Loucy (cell line): Measurements from ENCODE around the gene PPP1R12A.

Experiments
- EZH2phosphoT487 ChIP-seq: fragments of 200-600 bp; IDR thresholded peaks from 2 replicates; pipeline ENCODE4 v1.6.1; 2018; ENCODE audit warnings: antibody characterized with exemption, mild to moderate bottlenecking, moderate library complexity, borderline replicate concordance
- TF ChIP-seq, protein P1 (sequence below): fragments of 200-600 bp; sonication (generic); conservative IDR thresholded peaks from 2 replicates; pipeline ENCODE4 v1.5.1; 2014; ENCODE audit warnings: mild to moderate bottlenecking, antibody characterized with exemption, low read length

DNA sequence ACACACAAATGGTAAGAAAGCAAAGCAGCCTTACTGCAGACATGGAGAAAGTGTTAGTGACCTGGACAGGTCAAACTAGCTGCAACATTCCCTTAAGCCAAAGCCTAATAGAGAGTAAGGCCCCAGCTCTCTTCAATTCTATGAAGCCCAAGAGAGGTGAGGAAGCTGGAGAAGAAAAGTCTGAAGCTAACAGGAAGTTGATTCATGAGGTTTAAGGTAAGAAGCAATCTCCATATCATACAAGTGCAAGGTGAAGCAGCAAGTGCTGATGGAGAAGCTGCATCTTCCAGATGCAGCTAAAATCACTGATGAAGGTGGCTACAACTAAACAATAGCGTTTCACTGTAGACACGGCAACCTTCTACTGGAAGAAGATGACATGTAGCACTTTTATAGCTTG is 53.5 kb downstream of the PPP1R12A start:
- TF ChIP-seq, protein P1, sequence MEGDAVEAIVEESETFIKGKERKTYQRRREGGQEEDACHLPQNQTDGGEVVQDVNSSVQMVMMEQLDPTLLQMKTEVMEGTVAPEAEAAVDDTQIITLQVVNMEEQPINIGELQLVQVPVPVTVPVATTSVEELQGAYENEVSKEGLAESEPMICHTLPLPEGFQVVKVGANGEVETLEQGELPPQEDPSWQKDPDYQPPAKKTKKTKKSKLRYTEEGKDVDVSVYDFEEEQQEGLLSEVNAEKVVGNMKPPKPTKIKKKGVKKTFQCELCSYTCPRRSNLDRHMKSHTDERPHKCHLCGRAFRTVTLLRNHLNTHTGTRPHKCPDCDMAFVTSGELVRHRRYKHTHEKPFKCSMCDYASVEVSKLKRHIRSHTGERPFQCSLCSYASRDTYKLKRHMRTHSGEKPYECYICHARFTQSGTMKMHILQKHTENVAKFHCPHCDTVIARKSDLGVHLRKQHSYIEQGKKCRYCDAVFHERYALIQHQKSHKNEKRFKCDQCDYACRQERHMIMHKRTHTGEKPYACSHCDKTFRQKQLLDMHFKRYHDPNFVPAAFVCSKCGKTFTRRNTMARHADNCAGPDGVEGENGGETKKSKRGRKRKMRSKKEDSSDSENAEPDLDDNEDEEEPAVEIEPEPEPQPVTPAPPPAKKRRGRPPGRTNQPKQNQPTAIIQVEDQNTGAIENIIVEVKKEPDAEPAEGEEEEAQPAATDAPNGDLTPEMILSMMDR = no peak
- TF ChIP-seq EZH2phosphoT487 = no peak
